Endothelial cell of umbilical vein (primary cell): Measurements from ENCODE around the gene NFYC. TPM values are rescaled to one million over a fixed set of nuclear protein-coding genes. Genes with fewer than 3 reads are reported as not detected.

Experiments
- BruUV-seq: library from RNA; stranded (reverse); fragments of 400-500 nt; replicated peaks from 2 replicates; lab custom pipeline; 2021; lab: Mats Ljungman, UMichigan
- CTCF ChIA-PET: fragments of 300-600, 350-600 bp; sonication (Branson Sonifier 250); formaldehyde crosslinking; loops from one replicate; lab custom pipeline; 2021; ENCODE audit warnings: antibody characterized with exemption, inconsistent platforms; lab: Charles Lee
- POLR2A ChIA-PET: fragments of 300-600, 350-600 bp; sonication (Branson Sonifier 250); formaldehyde crosslinking; loops from one replicate; lab custom pipeline; 2021; ENCODE audit warnings: antibody characterized with exemption, inconsistent platforms; lab: Charles Lee
- DNase-seq: peaks from one replicate; pipeline ENCODE4 v3.0.0-alpha.2; 2011; ENCODE audit warnings: low read depth, low spot score
- FAIRE-seq: peaks from 2 replicates; lab custom pipeline; 2011; peaks lifted over from hg19 to GRCh38; lab: Jason Lieb, UNC
- H2AFZ ChIP-seq: 2 replicates; pipeline ENCODE4 v1.6.0; 2012; ENCODE audit warnings: low read depth, low read length, control low read depth, inconsistent platforms
- H3K27ac ChIP-seq: 2 replicates; pipeline ENCODE4 v1.5.1; 2011; ENCODE audit warnings: low read depth, mild to moderate bottlenecking, control low read depth, low read length, moderate library complexity; ENCODE audit not compliant: insufficient read depth
- H3K27me3 ChIP-seq, 2 experiments: 2 replicates each; pipeline versions ENCODE4 v1.6.0 to v1.6.1; 2011; ENCODE audit warnings: low read length in 2 of 2, mixed read lengths in 1 of 2; ENCODE audit not compliant: control insufficient read depth in 2 of 2, insufficient read depth in 2 of 2
- H3K36me3 ChIP-seq, 2 experiments: 2 replicates in 1 of 2; 3 replicates in 1 of 2; pipeline ENCODE4 v1.5.1; 2011; ENCODE audit warnings: low read length in 2 of 2, mild to moderate bottlenecking in 1 of 2, moderate library complexity in 1 of 2; ENCODE audit not compliant: control insufficient read depth in 2 of 2, insufficient read depth in 2 of 2; ENCODE audit errors: extremely low read depth in 1 of 2
- H3K4me1 ChIP-seq: 3 replicates; pipeline ENCODE4 v1.5.1; 2011; ENCODE audit warnings: mild to moderate bottlenecking, low read length; ENCODE audit not compliant: control insufficient read depth, insufficient read depth; ENCODE audit errors: extremely low read depth
- H3K4me2 ChIP-seq: 2 replicates; pipeline ENCODE4 v1.6.1; 2011; ENCODE audit warnings: low read length, control low read depth, mixed read lengths; ENCODE audit not compliant: insufficient read depth
- H3K4me3 ChIP-seq, 3 experiments: fragments of 200-600 bp in 1 of 3; sonication (generic), shearing (Covaris generic) in 1 of 3; replicated peaks in 1 of 3; 2 replicates each; pipeline ENCODE4 v1.5.1; 2011 to 2016; ENCODE audit warnings: control low read depth in 3 of 3, low read length in 3 of 3, mild to moderate bottlenecking in 2 of 3, inconsistent platforms in 1 of 3, low read depth in 1 of 3, moderate library complexity in 1 of 3; ENCODE audit not compliant: insufficient read depth in 1 of 3
- H3K79me2 ChIP-seq: 2 replicates; pipeline ENCODE4 v1.6.0; 2012; ENCODE audit warnings: low read length, inconsistent platforms; ENCODE audit not compliant: control insufficient read depth, insufficient read depth
- H3K9ac ChIP-seq: replicated peaks from 2 replicates; pipeline ENCODE3; 2011; ENCODE audit warnings: low read length, control low read depth; ENCODE audit not compliant: insufficient read depth; ENCODE audit errors: extremely low read depth
- H3K9me1 ChIP-seq: replicated peaks from 3 replicates; pipeline ENCODE4 v1.6.0; 2011; ENCODE audit warnings: mild to moderate bottlenecking, low read length; ENCODE audit not compliant: control insufficient read depth, insufficient read depth; ENCODE audit errors: extremely low read depth
- H3K9me3 ChIP-seq: replicated peaks from 2 replicates; pipeline ENCODE4 v1.5.1; 2012; ENCODE audit warnings: low read length, inconsistent platforms; ENCODE audit not compliant: control insufficient read depth, insufficient read depth
- H4K20me1 ChIP-seq: replicated peaks from 2 replicates; pipeline ENCODE3; 2011; ENCODE audit warnings: mild to moderate bottlenecking, low read length; ENCODE audit not compliant: control insufficient read depth, insufficient read depth; ENCODE audit errors: extremely low read depth
- CTCF ChIP-seq, 2 donors: IDR thresholded peaks; 1 replicate in 1 of 2; 2 replicates in 1 of 2; pipeline ENCODE4 v1.5.1; 2011; ENCODE audit warnings: low read length in 2 of 2, mild to moderate bottlenecking in 2 of 2, moderate library complexity in 2 of 2, control low read depth in 1 of 2, inconsistent platforms in 1 of 2, low read depth in 1 of 2; ENCODE audit not compliant: insufficient read depth in 1 of 2; ENCODE audit errors: extremely low read depth in 1 of 2
- EZH2 ChIP-seq: IDR thresholded peaks from 2 replicates; pipeline ENCODE4 v1.6.1; 2012; ENCODE audit warnings: borderline replicate concordance, low read depth, mild to moderate bottlenecking, moderate library complexity, low read length, inconsistent platforms; ENCODE audit not compliant: severe bottlenecking
- GATA2 ChIP-seq: IDR thresholded peaks from 2 replicates; pipeline ENCODE4 v1.7.0; 2011; ENCODE audit warnings: low read depth, mild to moderate bottlenecking, moderate library complexity, mixed read lengths, low read length; ENCODE audit not compliant: insufficient read length, insufficient read depth
- JUN ChIP-seq: IDR thresholded peaks from 2 replicates; pipeline ENCODE4 v1.6.1; 2011; ENCODE audit warnings: borderline replicate concordance, low read depth; ENCODE audit not compliant: insufficient read length, insufficient read depth
- MAX ChIP-seq: IDR thresholded peaks from 2 replicates; pipeline ENCODE4 v1.6.1; 2011; ENCODE audit not compliant: insufficient read depth, insufficient read length
- POLR2A ChIP-seq: IDR thresholded peaks from 2 replicates; pipeline ENCODE4 v1.6.1; 2012; ENCODE audit warnings: low read depth, mild to moderate bottlenecking, control low read depth, low read length
- POLR2AphosphoS5 ChIP-seq: IDR thresholded peaks from 2 replicates; pipeline ENCODE4 v1.6.1; 2012; ENCODE audit warnings: low read depth, mild to moderate bottlenecking, control low read depth, low read length, moderate library complexity; ENCODE audit not compliant: insufficient read depth
- dilution Hi-C: fragments of 300-500 bp; cut with MboI; formaldehyde crosslinking; loops from one replicate; pipeline ENCODE4 v1.15.0; 2019; ENCODE audit warnings: low sequenced_read_pairs; ENCODE audit not compliant: extremely low pct_ligation_motif_present
- intact Hi-C: fragments of 100-400 bp; cut with micrococcal nuclease; formaldehyde crosslinking; loops from one replicate; pipeline ENCODE4 v1.10.0; 2022
- polyA plus RNA-seq, 4 experiments: library from polyadenylated mRNA; depleted of rRNA in 3 of 4; stranded (reverse) in 3 of 4; unstranded in 1 of 4; fragments of >200 nt; gene quantifications; 2 replicates each; pipeline versions ENCODE4 v1.2.1 to v1.2.3, GENCODE V29; 2011 to 2012; ENCODE audit warnings: missing spikeins in 1 of 4
- total RNA-seq: library from RNA; stranded (reverse); gene quantifications from 2 replicates; pipeline ENCODE4 v1.2.3, GENCODE V29; 2021

The NFYC gene
- total and polyA plus RNA-seq, 2 donors (not counting 3 experiments of a cell fraction or from before 2014, with no cell fraction given) = 51.1 to 81.7 TPM

GRCh38 chr1:40808002-40808401, 116.5 kb downstream of the NFYC start:
- TF ChIP-seq JUN (no peak), POLR2A (no peak), CTCF (IDR thresholded peaks at IDR 0.05; ENCODE audit: extremely low read depth in 1 of 2, insufficient read depth in 1 of 2, low read depth in 1 of 2, low read length in 2 of 2) (no peak), MAX (no peak), GATA2 (no peak), EZH2 (no peak), POLR2AphosphoS5 (no peak)
- no peaks in the 10 kb centered on the region for H4K20me1 ChIP-seq
- FAIRE-seq (no peak), DNase-seq (no peak)
- no TSS peak for BruUV-seq
- no peak overlapping the region for H3K4me2 ChIP-seq
- dilution Hi-C loops = no loop called here
- H2AFZ ChIP-seq = no peak overlapping the region
- CTCF ChIA-PET = interaction anchor here (1.1 to 1.3 kb wide), 3 partner anchors 13 to 33 kb away, joined by 3 to 4 read pairs (median 4); no protein-coding TSS in a partner anchor
- intact Hi-C loops = no loop called here
- H3K4me3 ChIP-seq = no peak overlapping the region
- POLR2A ChIA-PET = no interaction called here
- H3K27ac ChIP-seq = no peak overlapping the region
- H3K27me3 ChIP-seq = peaks cover 0 to 4% of the 10 kb centered on the region in 2 experiments
- no peak overlapping the region for H3K9ac ChIP-seq
- no peaks in the 10 kb centered on the region for H3K79me2 ChIP-seq
- H3K9me3 ChIP-seq = no peaks in the 10 kb centered on the region
- H3K9me1 ChIP-seq = no peaks in the 10 kb centered on the region
- H3K36me3 ChIP-seq = no peaks in the 10 kb centered on the region
- no peaks in the 10 kb centered on the region for H3K4me1 ChIP-seq
